ENCODE data around the gene PDE4D. TPM values are rescaled to one million over a fixed set of nuclear protein-coding genes. Genes with fewer than 3 reads are reported as not detected.

The PDE4D gene
- total RNA-seq, 2 experiments from 2014 or later = 164 to 175 TPM

DNA sequence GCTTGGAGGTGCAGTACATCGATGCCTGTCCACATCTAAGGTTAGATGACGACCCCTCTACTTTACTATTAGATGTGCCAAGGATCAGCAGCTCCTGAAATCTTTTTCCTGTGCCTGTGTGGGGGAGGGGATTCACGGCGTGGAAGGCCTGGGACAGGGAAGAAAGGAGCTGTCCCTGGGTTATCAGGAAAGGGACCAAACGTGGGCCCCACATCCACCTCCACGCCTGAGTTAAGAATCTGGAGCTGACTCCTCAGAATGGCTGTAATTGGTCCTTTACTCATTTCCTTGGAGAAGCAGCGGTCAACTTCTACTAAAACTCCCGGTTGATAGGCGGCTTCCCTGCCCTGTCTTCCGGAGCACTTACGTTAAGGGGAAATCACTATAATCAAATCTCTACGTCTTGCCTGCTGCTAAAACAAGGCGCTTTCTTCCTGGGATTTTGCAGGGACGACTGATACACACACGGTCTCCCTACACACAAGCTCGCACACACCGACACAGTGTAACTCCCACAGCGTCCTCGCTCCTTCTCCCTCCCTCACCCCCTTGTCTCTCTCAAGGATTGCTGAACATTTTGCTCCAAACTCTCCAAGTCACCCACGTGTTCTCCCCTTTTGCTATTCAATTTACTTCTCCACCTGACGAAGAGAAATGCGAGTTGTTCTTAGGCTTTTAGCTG is 1.4 kb downstream of the PDE4D start:
- peaks cover 30 to 36% of the 10 kb centered on the region in 2 experiments for H3K27me3 ChIP-seq (ENCODE audit: control insufficient read depth in 1 of 2, insufficient read depth in 2 of 2, low read length in 2 of 2)
- no peaks in the 10 kb centered on the region for H3K4me1 Mint-ChIP-seq (ENCODE audit: low read depth)
- no peak for ATAC-seq (ENCODE audit: poor library complexity)
- no peaks in the 10 kb centered on the region for H3K9me3 Mint-ChIP-seq
- TF ChIP-seq, protein P1, sequence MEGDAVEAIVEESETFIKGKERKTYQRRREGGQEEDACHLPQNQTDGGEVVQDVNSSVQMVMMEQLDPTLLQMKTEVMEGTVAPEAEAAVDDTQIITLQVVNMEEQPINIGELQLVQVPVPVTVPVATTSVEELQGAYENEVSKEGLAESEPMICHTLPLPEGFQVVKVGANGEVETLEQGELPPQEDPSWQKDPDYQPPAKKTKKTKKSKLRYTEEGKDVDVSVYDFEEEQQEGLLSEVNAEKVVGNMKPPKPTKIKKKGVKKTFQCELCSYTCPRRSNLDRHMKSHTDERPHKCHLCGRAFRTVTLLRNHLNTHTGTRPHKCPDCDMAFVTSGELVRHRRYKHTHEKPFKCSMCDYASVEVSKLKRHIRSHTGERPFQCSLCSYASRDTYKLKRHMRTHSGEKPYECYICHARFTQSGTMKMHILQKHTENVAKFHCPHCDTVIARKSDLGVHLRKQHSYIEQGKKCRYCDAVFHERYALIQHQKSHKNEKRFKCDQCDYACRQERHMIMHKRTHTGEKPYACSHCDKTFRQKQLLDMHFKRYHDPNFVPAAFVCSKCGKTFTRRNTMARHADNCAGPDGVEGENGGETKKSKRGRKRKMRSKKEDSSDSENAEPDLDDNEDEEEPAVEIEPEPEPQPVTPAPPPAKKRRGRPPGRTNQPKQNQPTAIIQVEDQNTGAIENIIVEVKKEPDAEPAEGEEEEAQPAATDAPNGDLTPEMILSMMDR (IDR thresholded peaks at IDR 0.05) = no peak
- CTCF ChIA-PET = no interaction called here
- POLR2A ChIA-PET = no interaction called here
- no peaks in the 10 kb centered on the region for H3K36me3 Mint-ChIP-seq (ENCODE audit: low read depth)
- H3K27ac Mint-ChIP-seq = no peak overlapping the region
- H3K4me3 ChIP-seq (ENCODE audit: low read length) = no peak overlapping the region
- intact Hi-C loops (cut with DNase I, micrococcal nuclease) = no loop called here
- no peak for DNase-seq
- no peaks in the 10 kb centered on the region for H3K4me1 ChIP-seq (ENCODE audit: insufficient read depth, low read length)
- H3K27me3 Mint-ChIP-seq = peaks cover 62% of the 10 kb centered on the region
- peaks cover 0 to 16% of the 10 kb centered on the region in 2 experiments for H3K9me3 ChIP-seq (ENCODE audit: control insufficient read depth in 1 of 2, insufficient read depth in 1 of 2, low read length in 2 of 2)
- H3K27ac ChIP-seq (ENCODE audit: low read depth in 1 of 2, low read length in 2 of 2) = no peak overlapping the region
- no peak overlapping the region for H3K4me3 Mint-ChIP-seq
- H3K36me3 ChIP-seq (ENCODE audit: insufficient read depth, low read length) = no peaks in the 10 kb centered on the region

DNA sequence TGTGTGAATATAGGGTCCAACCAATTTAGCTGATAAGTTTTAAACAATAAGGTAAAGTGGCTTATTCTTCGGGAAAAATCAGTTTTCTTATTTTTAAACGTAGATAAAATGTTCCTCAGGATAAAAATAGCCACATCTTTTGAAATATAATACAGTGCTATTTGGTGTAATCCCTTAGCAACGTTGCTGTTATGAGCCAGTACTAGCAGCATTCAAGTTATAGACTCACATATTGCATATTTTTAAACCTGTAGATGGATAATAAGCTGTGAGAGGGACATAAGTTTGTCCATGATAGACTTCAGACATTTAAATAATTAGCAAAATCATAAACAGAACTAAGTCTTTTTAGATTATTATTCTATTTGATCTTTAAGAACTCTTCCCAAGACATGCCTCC is 6.3 kb downstream of the PDE4D start:
- H3K27me3 Mint-ChIP-seq = peaks cover 33% of the 10 kb centered on the region
- intact Hi-C loops (cut with DNase I, micrococcal nuclease) = no loop called here
- no peak for ATAC-seq (ENCODE audit: poor library complexity)
- H3K4me1 Mint-ChIP-seq (ENCODE audit: low read depth) = no peaks in the 10 kb centered on the region
- no peak overlapping the region for H3K27ac Mint-ChIP-seq
- CTCF ChIA-PET = no interaction called here
- TF ChIP-seq, protein P1 (IDR thresholded peaks at IDR 0.05) = no peak
- H3K9me3 ChIP-seq (ENCODE audit: control insufficient read depth in 1 of 2, insufficient read depth in 1 of 2, low read length in 2 of 2) = peaks cover 0 to 3% of the 10 kb centered on the region in 2 experiments
- no peak overlapping the region for H3K4me3 Mint-ChIP-seq
- DNase-seq = no peak
- POLR2A ChIA-PET = no interaction called here
- H3K36me3 Mint-ChIP-seq (ENCODE audit: low read depth) = no peaks in the 10 kb centered on the region
- no peaks in the 10 kb centered on the region for H3K36me3 ChIP-seq (ENCODE audit: insufficient read depth, low read length)
- H3K9me3 Mint-ChIP-seq = no peaks in the 10 kb centered on the region
- H3K27me3 ChIP-seq (ENCODE audit: control insufficient read depth in 1 of 2, insufficient read depth in 2 of 2, low read length in 2 of 2) = peaks cover 6 to 8% of the 10 kb centered on the region in 2 experiments
- H3K4me3 ChIP-seq (ENCODE audit: low read length) = no peak overlapping the region
- no peaks in the 10 kb centered on the region for H3K4me1 ChIP-seq (ENCODE audit: insufficient read depth, low read length)
- no peak overlapping the region for H3K27ac ChIP-seq (ENCODE audit: low read depth in 1 of 2, low read length in 2 of 2)

DNA sequence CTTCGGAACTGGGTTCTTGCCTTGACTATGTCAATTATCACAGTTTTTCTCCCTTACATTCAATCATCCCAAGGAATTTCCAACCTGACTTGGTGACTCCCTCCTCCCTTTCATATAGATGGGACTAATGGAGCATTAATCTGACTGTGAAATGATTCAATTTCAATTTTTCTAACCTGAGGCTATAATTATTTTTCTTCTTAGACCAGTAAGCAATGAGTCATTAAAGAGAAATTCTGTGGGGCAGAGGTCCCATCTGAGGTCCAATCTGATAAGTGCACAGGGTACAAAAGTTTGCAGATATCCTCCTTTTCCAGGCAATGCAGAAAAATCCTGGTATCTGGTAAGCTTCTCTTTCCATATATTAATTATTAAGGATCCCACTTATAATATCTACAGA is 18.9 kb downstream of the PDE4D start:
- DNase-seq (no peak), ATAC-seq (ENCODE audit: poor library complexity) (no peak)
- Mint-ChIP-seq H3K4me1 (ENCODE audit: low read depth) (no peaks in the 10 kb centered on the region), H3K9me3 (peaks cover 2% of the 10 kb centered on the region), H3K27me3 (no peaks in the 10 kb centered on the region), H3K27ac (no peak overlapping the region), H3K36me3 (ENCODE audit: low read depth) (no peaks in the 10 kb centered on the region), H3K4me3 (no peak overlapping the region)
- Histone ChIP-seq H3K4me3 (ENCODE audit: low read length) (no peak overlapping the region), H3K27ac (ENCODE audit: low read depth in 1 of 2, low read length in 2 of 2) (no peak overlapping the region), H3K9me3 (ENCODE audit: control insufficient read depth in 1 of 2, insufficient read depth in 1 of 2, low read length in 2 of 2) (no peaks in the 10 kb centered on the region), H3K27me3 (ENCODE audit: control insufficient read depth in 1 of 2, insufficient read depth in 2 of 2, low read length in 2 of 2) (no peaks in the 10 kb centered on the region), H3K36me3 (ENCODE audit: insufficient read depth, low read length) (no peaks in the 10 kb centered on the region), H3K4me1 (ENCODE audit: insufficient read depth, low read length) (no peaks in the 10 kb centered on the region)
- ChIA-PET CTCF (no interaction called here), POLR2A (no interaction called here)
- intact Hi-C loops (cut with DNase I, micrococcal nuclease) = no loop called here
- TF ChIP-seq, protein P1 (IDR thresholded peaks at IDR 0.05) = no peak
